ENCODE results near the gene COL19A1. TPM values are rescaled to one million over a fixed set of nuclear protein-coding genes. Genes with fewer than 3 reads are reported as not detected.

COL19A1 gene
- total RNA-seq, 2 donors from 2014 or later: 1.5 TPM; not detected in 1

GRCh38 chr6:69843189-69843588 is 23.2 kb upstream of the COL19A1 start:
- DNase-seq (no peak), ATAC-seq (no peak)
- no peaks in the 10 kb centered on the region for H3K36me3 Mint-ChIP-seq (ENCODE audit: low read depth)
- no peaks in the 10 kb centered on the region for H3K9me3 ChIP-seq (ENCODE audit: control insufficient read depth, low read length, poor library complexity, severe bottlenecking)
- no peak overlapping the region for H3K27ac Mint-ChIP-seq
- peaks cover 33% of the 10 kb centered on the region for H3K27me3 Mint-ChIP-seq
- no peaks in the 10 kb centered on the region for H3K4me1 Mint-ChIP-seq
- H3K4me3 Mint-ChIP-seq: no peak overlapping the region

- H3K9me3 ChIP-seq (ENCODE audit: control insufficient read depth, low read length, poor library complexity, severe bottlenecking): no peaks in the 10 kb centered on the region
- no peaks in the 10 kb centered on the region for H3K36me3 Mint-ChIP-seq (ENCODE audit: low read depth)
- no peak overlapping the region for H3K27ac Mint-ChIP-seq
- H3K4me3 Mint-ChIP-seq: no peak overlapping the region
- DNase-seq: no peak
- peaks cover 33% of the 10 kb centered on the region for H3K27me3 Mint-ChIP-seq
- ATAC-seq: no peak
- H3K4me1 Mint-ChIP-seq: no peaks in the 10 kb centered on the region
Measured at GRCh38 chr6:69846312-69846711, 20.0 kb upstream of the COL19A1 start.

GRCh38 chr6:69846770-69847491 is 19.4 kb upstream of the COL19A1 start:
- H3K27ac Mint-ChIP-seq: no peak overlapping the region
- H3K4me1 Mint-ChIP-seq: no peaks in the 10 kb centered on the region
- no peak overlapping the region for H3K4me3 Mint-ChIP-seq
- H3K27me3 Mint-ChIP-seq: peaks cover 30% of the 10 kb centered on the region
- no peak for DNase-seq
- H3K36me3 Mint-ChIP-seq (ENCODE audit: low read depth): no peaks in the 10 kb centered on the region
- H3K9me3 ChIP-seq (ENCODE audit: control insufficient read depth, low read length, poor library complexity, severe bottlenecking): no peaks in the 10 kb centered on the region
- no peak for ATAC-seq

DNA sequence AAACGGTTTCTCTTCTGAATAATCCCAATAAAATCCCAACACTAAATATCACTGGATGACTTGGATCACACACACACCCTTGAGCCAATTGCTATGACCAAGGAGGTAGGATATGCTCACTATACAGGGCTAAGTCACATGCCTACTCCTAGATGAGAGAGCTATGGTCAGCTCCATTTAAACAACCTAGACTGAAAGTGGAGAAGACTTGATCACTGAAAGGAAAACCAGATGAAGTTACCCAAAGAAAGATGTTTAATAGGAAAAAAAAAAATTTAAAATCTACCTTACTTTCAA is 18.9 kb upstream of the COL19A1 start:
- ATAC-seq: no peak
- H3K4me1 Mint-ChIP-seq: no peaks in the 10 kb centered on the region
- no peak for DNase-seq
- no peak overlapping the region for H3K4me3 Mint-ChIP-seq
- no peaks in the 10 kb centered on the region for H3K9me3 ChIP-seq (ENCODE audit: control insufficient read depth, low read length, poor library complexity, severe bottlenecking)
- H3K27me3 Mint-ChIP-seq: peaks cover 24% of the 10 kb centered on the region
- no peaks in the 10 kb centered on the region for H3K36me3 Mint-ChIP-seq (ENCODE audit: low read depth)
- H3K27ac Mint-ChIP-seq: no peak overlapping the region

GRCh38 chr6:69848552-69848951 is 17.8 kb upstream of the COL19A1 start:
- H3K4me3 Mint-ChIP-seq: no peak overlapping the region
- H3K27ac Mint-ChIP-seq: no peak overlapping the region
- no peak for ATAC-seq

GRCh38 chr6:69852706-69853105 is 13.7 kb upstream of the COL19A1 start:
- no peaks in the 10 kb centered on the region for H3K9me3 ChIP-seq (ENCODE audit: control insufficient read depth, low read length, poor library complexity, severe bottlenecking)

More at GRCh38 chr6:69848552-69848951, 17.8 kb upstream of the COL19A1 start:
- Mint-ChIP-seq H3K36me3 (ENCODE audit: low read depth) (no peaks in the 10 kb centered on the region), H3K4me1 (no peaks in the 10 kb centered on the region), H3K27me3 (peaks cover 13% of the 10 kb centered on the region)
- no peak for DNase-seq
- no peaks in the 10 kb centered on the region for H3K9me3 ChIP-seq (ENCODE audit: control insufficient read depth, low read length, poor library complexity, severe bottlenecking)

DNA sequence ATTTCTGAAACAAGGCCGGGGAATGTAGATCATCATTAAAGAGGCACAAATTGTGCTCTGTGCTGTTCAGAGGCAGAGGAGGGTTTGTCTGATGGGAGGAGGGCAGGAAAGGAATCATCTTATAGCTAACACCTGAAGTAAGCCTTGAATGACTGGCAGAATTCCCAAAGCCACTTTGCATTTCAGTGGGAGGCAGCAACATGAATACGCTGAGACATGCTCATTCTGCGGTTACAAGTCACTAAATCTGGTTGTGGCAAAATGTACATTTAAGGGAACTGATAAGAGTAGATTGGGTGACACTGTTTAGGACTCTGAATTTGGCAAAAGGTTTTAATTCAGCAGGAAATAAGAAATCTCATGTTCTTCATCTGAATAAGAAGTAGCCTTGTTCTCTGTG is 4.4 kb upstream of the COL19A1 start:
- Mint-ChIP-seq H3K4me1 (peaks cover 18% of the 10 kb centered on the region), H3K27me3 (no peaks in the 10 kb centered on the region), H3K36me3 (ENCODE audit: low read depth) (no peaks in the 10 kb centered on the region), H3K27ac (no peak overlapping the region), H3K4me3 (no peak overlapping the region)
- H3K9me3 ChIP-seq (ENCODE audit: control insufficient read depth, low read length, poor library complexity, severe bottlenecking): no peaks in the 10 kb centered on the region
- DNase-seq (no peak), ATAC-seq (no peak)

More at GRCh38 chr6:69852706-69853105, 13.7 kb upstream of the COL19A1 start:
- Mint-ChIP-seq H3K4me3 (no peak overlapping the region), H3K4me1 (no peaks in the 10 kb centered on the region), H3K27ac (no peak overlapping the region), H3K27me3 (no peaks in the 10 kb centered on the region), H3K36me3 (ENCODE audit: low read depth) (no peaks in the 10 kb centered on the region)
- DNase-seq (no peak), ATAC-seq (no peak)

- no peak overlapping the region for H3K4me3 Mint-ChIP-seq
- no peaks in the 10 kb centered on the region for H3K36me3 Mint-ChIP-seq (ENCODE audit: low read depth)
- no peaks in the 10 kb centered on the region for H3K9me3 ChIP-seq (ENCODE audit: control insufficient read depth, low read length, poor library complexity, severe bottlenecking)
- DNase-seq (no peak), ATAC-seq (no peak)
- H3K4me1 Mint-ChIP-seq: peaks cover 27% of the 10 kb centered on the region
- peaks cover 12% of the 10 kb centered on the region for H3K27me3 Mint-ChIP-seq
- H3K27ac Mint-ChIP-seq: no peak overlapping the region
Measured at GRCh38 chr6:69863766-69864165, 2.6 kb upstream of the COL19A1 start.

DNA sequence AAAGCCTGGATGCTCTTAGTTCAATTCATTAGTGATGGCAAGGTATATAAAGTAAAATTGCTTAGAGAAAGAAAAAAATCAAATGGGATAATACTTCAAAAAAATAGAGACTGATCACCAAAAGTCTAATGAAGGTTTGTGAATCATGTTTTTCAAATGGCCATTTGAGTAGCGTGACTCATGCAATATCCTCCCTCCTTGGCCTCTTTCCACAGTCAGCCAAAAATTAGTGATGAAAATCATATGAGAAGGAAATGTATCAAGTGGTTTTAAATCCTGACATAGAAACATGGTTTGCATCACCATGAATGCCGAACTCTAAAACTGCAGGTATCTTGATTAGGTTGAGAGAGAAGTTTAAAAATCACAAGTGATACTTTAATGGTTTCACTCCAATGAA is 1.2 kb upstream of the COL19A1 start:
- Mint-ChIP-seq H3K4me3 (no peak overlapping the region), H3K4me1 (peaks cover 30% of the 10 kb centered on the region), H3K27ac (no peak overlapping the region), H3K27me3 (peaks cover 24% of the 10 kb centered on the region), H3K36me3 (ENCODE audit: low read depth) (no peaks in the 10 kb centered on the region)
- no peaks in the 10 kb centered on the region for H3K9me3 ChIP-seq (ENCODE audit: control insufficient read depth, low read length, poor library complexity, severe bottlenecking)
- DNase-seq (no peak), ATAC-seq (no peak)

- DNase-seq (peak; percentile 26 to 42 (median 27)), ATAC-seq (peak; percentile 85)
- H3K4me3 Mint-ChIP-seq: peak overlapping the region; percentile 93
- no peaks in the 10 kb centered on the region for H3K9me3 ChIP-seq (ENCODE audit: control insufficient read depth, low read length, poor library complexity, severe bottlenecking)
- peaks cover 30% of the 10 kb centered on the region for H3K4me1 Mint-ChIP-seq
- H3K27me3 Mint-ChIP-seq: peaks cover 40% of the 10 kb centered on the region
- peak overlapping the region; percentile 88 for H3K27ac Mint-ChIP-seq
- H3K36me3 Mint-ChIP-seq (ENCODE audit: low read depth): no peaks in the 10 kb centered on the region
Measured at GRCh38 chr6:69866770-69867638, 648 bp downstream of the COL19A1 start.

DNA sequence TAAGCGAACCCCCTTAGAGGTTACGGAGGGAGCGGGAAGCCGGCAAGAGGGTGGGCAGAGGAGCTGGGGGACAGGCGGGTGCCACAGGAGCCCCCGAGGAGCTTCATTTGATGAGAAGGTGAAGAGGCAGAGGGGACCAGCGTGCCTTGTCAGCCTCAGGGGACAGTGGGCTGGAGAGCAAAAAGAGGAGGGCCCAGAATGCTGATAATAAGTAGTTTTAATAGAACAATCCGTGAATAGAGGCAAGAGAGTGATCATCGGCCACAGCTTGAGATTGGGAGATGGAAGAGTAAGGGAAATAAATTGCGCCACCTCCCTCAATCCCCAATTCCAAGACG is 1.3 kb downstream of the COL19A1 start:
- Mint-ChIP-seq H3K27ac (no peak overlapping the region), H3K4me3 (peak overlapping the region; percentile 93), H3K36me3 (ENCODE audit: low read depth) (no peaks in the 10 kb centered on the region), H3K27me3 (peaks cover 40% of the 10 kb centered on the region), H3K4me1 (peaks cover 30% of the 10 kb centered on the region)
- DNase-seq (no peak), ATAC-seq (no peak)
- no peaks in the 10 kb centered on the region for H3K9me3 ChIP-seq (ENCODE audit: control insufficient read depth, low read length, poor library complexity, severe bottlenecking)

DNA sequence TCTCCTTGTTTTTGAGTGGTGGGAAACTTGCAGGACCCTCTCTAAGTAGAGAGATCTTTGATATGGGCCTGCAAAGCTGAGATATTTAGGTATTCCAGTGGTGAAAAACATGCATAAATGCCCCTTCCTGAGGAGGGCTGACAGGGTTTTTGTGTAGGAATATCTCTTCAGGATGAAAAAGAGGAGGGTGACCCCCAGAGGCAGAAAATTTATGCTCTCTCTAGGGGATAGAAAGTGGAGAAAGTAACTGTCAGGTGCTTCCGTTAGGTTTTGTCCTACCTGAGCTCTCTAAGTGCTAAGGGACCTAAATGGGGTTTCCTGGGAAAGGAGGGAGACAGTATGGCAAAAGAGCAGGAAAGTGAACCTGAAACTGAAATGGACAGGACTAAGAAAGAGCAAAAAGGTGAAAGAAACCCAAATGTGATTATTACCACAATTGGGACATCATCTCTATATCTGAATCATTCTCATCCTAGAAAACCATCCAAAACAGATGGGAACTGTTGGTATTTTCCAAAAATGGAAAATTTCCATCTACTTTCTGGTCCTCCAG is 2.0 kb downstream of the COL19A1 start:
- Mint-ChIP-seq H3K4me1 (peaks cover 28% of the 10 kb centered on the region), H3K36me3 (ENCODE audit: low read depth) (no peaks in the 10 kb centered on the region), H3K4me3 (peak overlapping the region; percentile 93), H3K27ac (no peak overlapping the region), H3K27me3 (peaks cover 40% of the 10 kb centered on the region)
- ATAC-seq: no peak
- no peaks in the 10 kb centered on the region for H3K9me3 ChIP-seq (ENCODE audit: control insufficient read depth, low read length, poor library complexity, severe bottlenecking)
- DNase-seq: no peak

GRCh38 chr6:69868961-69869360 is 2.6 kb downstream of the COL19A1 start:
- no peak for ATAC-seq
- Mint-ChIP-seq H3K27ac (no peak overlapping the region), H3K4me1 (peaks cover 24% of the 10 kb centered on the region), H3K36me3 (ENCODE audit: low read depth) (peaks cover 4% of the 10 kb centered on the region), H3K27me3 (peaks cover 45% of the 10 kb centered on the region), H3K4me3 (peak overlapping the region; percentile 28)
- DNase-seq: no peak
- H3K9me3 ChIP-seq (ENCODE audit: control insufficient read depth, low read length, poor library complexity, severe bottlenecking): no peaks in the 10 kb centered on the region
